Measurements from ENCODE around the gene DAPK2.

Gene DAPK2

GRCh38 chr15:63943829-63944680 is 102.2 kb downstream of the DAPK2 start:
- no peak for DNase-seq (ENCODE audit: low read depth in 2 of 2)

GRCh38 chr15:63942486-63943365 is 103.6 kb downstream of the DAPK2 start:
- DNase-seq (ENCODE audit: low read depth in 2 of 2) = no peak

GRCh38 chr15:63941698-63942465 is 104.4 kb downstream of the DAPK2 start:
- DNase-seq (ENCODE audit: low read depth in 2 of 2) = no peak

- DNase-seq (ENCODE audit: low read depth in 2 of 2) = no peak
Observed at GRCh38 chr15:63940966-63941620, 105.2 kb downstream of the DAPK2 start.

- DNase-seq (ENCODE audit: low read depth in 2 of 2) = no peak
Observed at GRCh38 chr15:63939531-63940130, 106.7 kb downstream of the DAPK2 start.

GRCh38 chr15:63938486-63939061 is 107.7 kb downstream of the DAPK2 start:
- DNase-seq (ENCODE audit: low read depth in 2 of 2) = peak in 1 of 2 donors; percentile 22

GRCh38 chr15:63933522-63933921 is 112.8 kb downstream of the DAPK2 start:
- peak in 1 of 2 donors; percentile 8 for DNase-seq (ENCODE audit: low read depth in 2 of 2)

GRCh38 chr15:63931556-63931955 is 114.7 kb downstream of the DAPK2 start:
- DNase-seq (ENCODE audit: low read depth in 2 of 2) = no peak

- DNase-seq (ENCODE audit: low read depth in 2 of 2) = no peak
Observed at GRCh38 chr15:63930034-63930433, 116.3 kb downstream of the DAPK2 start.

GRCh38 chr15:63928185-63928842 is 118.0 kb downstream of the DAPK2 start:
- DNase-seq (ENCODE audit: low read depth in 2 of 2) = no peak

GRCh38 chr15:63923993-63924950 is 122.0 kb downstream of the DAPK2 start:
- no peak for DNase-seq (ENCODE audit: low read depth in 2 of 2)

- DNase-seq (ENCODE audit: low read depth in 2 of 2) = no peak
Observed at GRCh38 chr15:63922916-63923315, 123.4 kb downstream of the DAPK2 start.

GRCh38 chr15:63922261-63922904 is 123.9 kb downstream of the DAPK2 start:
- no peak for DNase-seq (ENCODE audit: low read depth in 2 of 2)

- DNase-seq (ENCODE audit: low read depth in 2 of 2) = no peak
Observed at GRCh38 chr15:63920504-63921175, 125.6 kb downstream of the DAPK2 start.

- DNase-seq (ENCODE audit: low read depth in 2 of 2) = no peak
Observed at GRCh38 chr15:63918901-63919348, 127.4 kb downstream of the DAPK2 start.

GRCh38 chr15:63918317-63918672 is 128.0 kb downstream of the DAPK2 start:
- no peak for DNase-seq (ENCODE audit: low read depth in 2 of 2)

- DNase-seq (ENCODE audit: low read depth in 2 of 2) = no peak
Observed at GRCh38 chr15:63917588-63918316, 128.5 kb downstream of the DAPK2 start.

Data from stimulated activated CD4-positive, alpha-beta T cell treated with anti-CD3 and anti-CD28 coated beads, Interleukin-15, amount 100 ng/mL, for 48 hours (primary cell).